NCI-H226 (cell line): ENCODE measurements around the gene TANC1.
"Not testable (repeated sequence)": the region's sequence is repeated elsewhere in the genome, so short reads cannot be mapped to it uniquely, and the experiment has no call there.

ENCODE experiments used
- DNase-seq: peaks from one replicate; pipeline ENCODE4 v3.0.0-alpha.2; 2015

Gene TANC1

GRCh38 chr2:159124441-159124911 is 156.0 kb downstream of the TANC1 start:
- DNase-seq = peak; percentile 82

GRCh38 chr2:159124931-159125467 is 156.6 kb downstream of the TANC1 start:
- DNase-seq = peak; percentile 25

- DNase-seq = no peak
Observed at GRCh38 chr2:159125858-159126257, 157.4 kb downstream of the TANC1 start.

GRCh38 chr2:159126432-159127022 is 158.1 kb downstream of the TANC1 start:
- peak; percentile 41 for DNase-seq

- DNase-seq = no peak
Observed at GRCh38 chr2:159128191-159128590, 159.8 kb downstream of the TANC1 start.

GRCh38 chr2:159129269-159129668 is 160.8 kb downstream of the TANC1 start:
- DNase-seq = no peak

GRCh38 chr2:159129824-159130223 is 161.4 kb downstream of the TANC1 start:
- DNase-seq = no peak

- no peak for DNase-seq
Observed at GRCh38 chr2:159130302-159130701, 161.9 kb downstream of the TANC1 start.

GRCh38 chr2:159131267-159131913 is 162.9 kb downstream of the TANC1 start:
- DNase-seq = no peak

- DNase-seq = peak; percentile 95
Observed at GRCh38 chr2:159131914-159132281, 163.5 kb downstream of the TANC1 start.

GRCh38 chr2:159133797-159134196 is 165.4 kb downstream of the TANC1 start:
- DNase-seq = no peak

GRCh38 chr2:159134979-159135378 is 166.5 kb downstream of the TANC1 start:
- no peak for DNase-seq

- no peak for DNase-seq
Observed at GRCh38 chr2:159136391-159136790, 168.0 kb downstream of the TANC1 start.

GRCh38 chr2:159137511-159138241 is 169.2 kb downstream of the TANC1 start:
- peak; percentile 64 for DNase-seq

- no peak for DNase-seq
Observed at GRCh38 chr2:159138642-159139182, 170.3 kb downstream of the TANC1 start.

- peak; percentile 50 for DNase-seq
Observed at GRCh38 chr2:159139216-159139933, 170.9 kb downstream of the TANC1 start.

- DNase-seq = peak; percentile 84
Observed at GRCh38 chr2:159140070-159140769, 171.8 kb downstream of the TANC1 start.

- not testable (repeated sequence) for DNase-seq
Observed at GRCh38 chr2:159140821-159141220, 172.4 kb downstream of the TANC1 start.

GRCh38 chr2:159144776-159145614 is 176.6 kb downstream of the TANC1 start:
- no peak for DNase-seq

GRCh38 chr2:159145745-159146354 is 177.4 kb downstream of the TANC1 start:
- no peak for DNase-seq
